H1 (cell line): ENCODE measurements around the gene CPXM2.

Experiments used
- CREB1 ChIP-seq: IDR thresholded peaks from 2 replicates; pipeline ENCODE4 v1.6.1; 2012; ENCODE audit warnings: inconsistent platforms
- EZH2 ChIP-seq: fragments of 200-600 bp; sonication (generic); IDR thresholded peaks from 2 replicates; pipeline ENCODE4 v1.7.1; 2012; ENCODE audit warnings: low read depth, mild to moderate bottlenecking, moderate library complexity, low read length, inconsistent platforms; ENCODE audit not compliant: severe bottlenecking
- GABPA ChIP-seq: IDR thresholded peaks from 2 replicates; pipeline ENCODE4 v1.6.1; 2011; ENCODE audit warnings: mild to moderate bottlenecking, low read length, moderate library complexity, borderline replicate concordance; ENCODE audit not compliant: insufficient read depth
- KDM1A ChIP-seq: fragments of 200-600, 300-600 bp; sonication (generic); IDR thresholded peaks from 2 replicates; pipeline ENCODE4 v1.7.1; 2016; ENCODE audit warnings: mild to moderate bottlenecking, low read length, borderline replicate concordance
- PHF8 ChIP-seq: fragments of 200-600 bp; sonication (generic); conservative IDR thresholded peaks from 2 replicates; pipeline ENCODE4 v1.7.1; 2012; ENCODE audit warnings: low read depth, mild to moderate bottlenecking, inconsistent platforms, low read length, moderate library complexity
- POLR2A ChIP-seq, 2 experiments: IDR thresholded peaks; 1 replicate in 1 of 2; 2 replicates in 1 of 2; pipeline ENCODE4 v1.6.1; 2011; ENCODE audit warnings: low read depth in 2 of 2, low read length in 2 of 2, mild to moderate bottlenecking in 2 of 2; ENCODE audit errors: control extremely low read depth in 1 of 2
- POLR2AphosphoS5 ChIP-seq: IDR thresholded peaks from 2 replicates; pipeline ENCODE4 v1.6.1; 2011; ENCODE audit warnings: low read depth, low read length
- SIRT6 ChIP-seq: IDR thresholded peaks from one replicate; pipeline ENCODE4 v1.7.1; 2012; ENCODE audit warnings: low read length, inconsistent platforms
- SP4 ChIP-seq: IDR thresholded peaks from 2 replicates; pipeline ENCODE4 v1.6.1; 2012; ENCODE audit warnings: low read length, inconsistent platforms
- SRF ChIP-seq: IDR thresholded peaks from 2 replicates; pipeline ENCODE4 v1.6.1; 2011; ENCODE audit warnings: mild to moderate bottlenecking, low read depth, low read length, moderate library complexity
- TF ChIP-seq, protein P1 (sequence below), 3 experiments: IDR thresholded peaks; 1 replicate in 2 of 3; 2 replicates in 1 of 3; pipeline versions ENCODE4 v1.5.1 to v1.6.1; 2011; ENCODE audit warnings: low read length in 3 of 3, mild to moderate bottlenecking in 3 of 3, inconsistent platforms in 2 of 3, low read depth in 1 of 3, moderate library complexity in 1 of 3; ENCODE audit not compliant: insufficient read depth in 1 of 3; ENCODE audit errors: control extremely low read depth in 1 of 3
- TF ChIP-seq, protein P2 (sequence below): IDR thresholded peaks from 2 replicates; pipeline ENCODE4 v1.6.1; 2011; ENCODE audit warnings: low read length, improper control_type of control experiment

DNA sequence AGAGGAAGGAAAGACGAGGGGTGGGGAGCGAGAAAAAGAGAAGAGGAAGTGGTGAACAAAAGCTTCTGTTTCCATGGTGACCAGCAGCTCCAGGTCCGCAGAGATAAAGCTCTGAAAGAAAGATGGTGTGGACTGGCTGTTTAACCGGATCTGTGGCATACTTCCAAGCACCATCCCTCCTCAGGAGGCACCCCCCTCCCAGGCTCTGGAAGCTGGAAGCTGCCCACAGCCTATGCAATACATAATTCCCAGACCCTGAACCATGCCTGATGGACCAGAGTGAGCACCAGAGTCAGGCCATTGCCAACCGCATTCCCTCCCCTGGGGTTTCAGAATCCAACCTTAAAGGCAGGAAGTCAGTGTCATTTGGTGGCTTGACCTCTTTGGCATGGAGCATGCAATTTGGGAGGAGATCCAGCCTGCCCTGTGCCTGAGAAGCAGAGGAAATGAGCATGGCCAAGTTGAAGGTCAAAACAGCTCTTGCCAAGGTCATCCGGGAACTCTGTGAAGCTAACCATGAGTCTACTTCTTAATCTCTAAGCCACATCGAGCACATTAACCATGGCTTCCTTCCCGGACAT lies 22.2 kb upstream of the CPXM2 start:
- TF ChIP-seq SIRT6 (no peak), SP4 (no peak), EZH2 (no peak), GABPA (no peak), POLR2A (IDR thresholded peaks at IDR 0.05; ENCODE audit: control extremely low read depth in 1 of 2, low read depth in 2 of 2, low read length in 2 of 2) (no peak), CREB1 (no peak), POLR2AphosphoS5 (no peak), PHF8 (no peak), KDM1A (no peak), SRF (no peak)
- TF ChIP-seq, protein P1, sequence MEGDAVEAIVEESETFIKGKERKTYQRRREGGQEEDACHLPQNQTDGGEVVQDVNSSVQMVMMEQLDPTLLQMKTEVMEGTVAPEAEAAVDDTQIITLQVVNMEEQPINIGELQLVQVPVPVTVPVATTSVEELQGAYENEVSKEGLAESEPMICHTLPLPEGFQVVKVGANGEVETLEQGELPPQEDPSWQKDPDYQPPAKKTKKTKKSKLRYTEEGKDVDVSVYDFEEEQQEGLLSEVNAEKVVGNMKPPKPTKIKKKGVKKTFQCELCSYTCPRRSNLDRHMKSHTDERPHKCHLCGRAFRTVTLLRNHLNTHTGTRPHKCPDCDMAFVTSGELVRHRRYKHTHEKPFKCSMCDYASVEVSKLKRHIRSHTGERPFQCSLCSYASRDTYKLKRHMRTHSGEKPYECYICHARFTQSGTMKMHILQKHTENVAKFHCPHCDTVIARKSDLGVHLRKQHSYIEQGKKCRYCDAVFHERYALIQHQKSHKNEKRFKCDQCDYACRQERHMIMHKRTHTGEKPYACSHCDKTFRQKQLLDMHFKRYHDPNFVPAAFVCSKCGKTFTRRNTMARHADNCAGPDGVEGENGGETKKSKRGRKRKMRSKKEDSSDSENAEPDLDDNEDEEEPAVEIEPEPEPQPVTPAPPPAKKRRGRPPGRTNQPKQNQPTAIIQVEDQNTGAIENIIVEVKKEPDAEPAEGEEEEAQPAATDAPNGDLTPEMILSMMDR (IDR thresholded peaks at IDR 0.05; ENCODE audit: control extremely low read depth in 1 of 3, insufficient read depth in 1 of 3, low read depth in 1 of 3, low read length in 3 of 3) = no peak
- TF ChIP-seq, protein P2, sequence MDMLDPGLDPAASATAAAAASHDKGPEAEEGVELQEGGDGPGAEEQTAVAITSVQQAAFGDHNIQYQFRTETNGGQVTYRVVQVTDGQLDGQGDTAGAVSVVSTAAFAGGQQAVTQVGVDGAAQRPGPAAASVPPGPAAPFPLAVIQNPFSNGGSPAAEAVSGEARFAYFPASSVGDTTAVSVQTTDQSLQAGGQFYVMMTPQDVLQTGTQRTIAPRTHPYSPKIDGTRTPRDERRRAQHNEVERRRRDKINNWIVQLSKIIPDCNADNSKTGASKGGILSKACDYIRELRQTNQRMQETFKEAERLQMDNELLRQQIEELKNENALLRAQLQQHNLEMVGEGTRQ = no peak
